Stimulated activated CD8-positive, alpha-beta memory T cell treated with anti-CD3 and anti-CD28 coated beads, Interleukin-4, amount 100 ng/mL, for 4 hours (primary cell): Measurements from ENCODE around the gene DDX3X.
"Not testable (repeated sequence)": the region's sequence is repeated elsewhere in the genome, so short reads cannot be mapped to it uniquely, and the experiment has no call there.

Experiments
- DNase-seq, 2 donors: peaks; one replicate each; pipeline ENCODE4 v3.0.0-alpha.2; 2020; ENCODE audit warnings: low read depth in 2 of 2, low spot score in 1 of 2

DDX3X gene

GRCh38 chrX:41333744-41334362 lies at the start of gene DDX3X:
TSS of gene DDX3X (plus strand) at chrX:41334162. CDS start at chrX:41334253, 91 bp downstream.
- DNase-seq: peak; percentile 67 to 84

GRCh38 chrX:41285928-41286327 lies 48.0 kb upstream of the DDX3X start:
- not testable (repeated sequence) for DNase-seq

GRCh38 chrX:41288641-41289040 lies 45.3 kb upstream of the DDX3X start:
- no peak for DNase-seq

- DNase-seq: no peak
Observed at GRCh38 chrX:41289095-41289494, 44.9 kb upstream of the DDX3X start.

- DNase-seq: no peak
Observed at GRCh38 chrX:41291309-41291708, 42.7 kb upstream of the DDX3X start.

- no peak for DNase-seq
Observed at GRCh38 chrX:41293269-41293668, 40.7 kb upstream of the DDX3X start.

GRCh38 chrX:41300758-41301437 lies 33.1 kb upstream of the DDX3X start:
- DNase-seq: no peak

GRCh38 chrX:41301438-41301824 lies 32.5 kb upstream of the DDX3X start:
- no peak for DNase-seq

- no peak for DNase-seq
Observed at GRCh38 chrX:41302370-41302769, 31.6 kb upstream of the DDX3X start.

- no peak for DNase-seq
Observed at GRCh38 chrX:41303013-41303412, 30.9 kb upstream of the DDX3X start.

- no peak for DNase-seq
Observed at GRCh38 chrX:41304178-41304577, 29.8 kb upstream of the DDX3X start.

GRCh38 chrX:41308884-41309647 lies 24.9 kb upstream of the DDX3X start:
- DNase-seq: no peak

- no peak for DNase-seq
Observed at GRCh38 chrX:41312786-41313185, 21.2 kb upstream of the DDX3X start.

- DNase-seq: no peak
Observed at GRCh38 chrX:41313419-41313818, 20.5 kb upstream of the DDX3X start.

GRCh38 chrX:41314204-41314603 lies 19.8 kb upstream of the DDX3X start:
- DNase-seq: no peak

- DNase-seq: no peak
Observed at GRCh38 chrX:41314881-41315280, 19.1 kb upstream of the DDX3X start.

GRCh38 chrX:41316266-41316665 lies 17.7 kb upstream of the DDX3X start:
- DNase-seq: not testable (repeated sequence)

- DNase-seq: no peak
Observed at GRCh38 chrX:41317477-41318208, 16.3 kb upstream of the DDX3X start.

- no peak for DNase-seq
Observed at GRCh38 chrX:41320393-41320792, 13.6 kb upstream of the DDX3X start.

- no peak for DNase-seq
Observed at GRCh38 chrX:41322821-41323603, 10.9 kb upstream of the DDX3X start.

GRCh38 chrX:41326431-41326830 lies 7.5 kb upstream of the DDX3X start:
- DNase-seq: no peak
